WERI-Rb-1 (cell line): ENCODE data around the gene SZT2.
"Not testable (repeated sequence)": the region's sequence is repeated elsewhere in the genome, so short reads cannot be mapped to it uniquely, and the experiment has no call there.

Experiments used
- DNase-seq: peaks from one replicate; pipeline ENCODE4 v3.0.0-alpha.2; 2020
- H3K27ac ChIP-seq: fragments of 250-450 bp; sonication (Bioruptor Pico); 2 replicates; pipeline ENCODE4 v1.5.1; 2020; ENCODE audit warnings: mild to moderate bottlenecking, moderate library complexity
- H3K27me3 ChIP-seq: fragments of 250-450 bp; sonication (Bioruptor Pico); 2 replicates; pipeline ENCODE4 v1.5.1; 2021; ENCODE audit warnings: mild to moderate bottlenecking, low read depth, moderate library complexity; ENCODE audit not compliant: insufficient read depth, severe bottlenecking
- H3K36me3 ChIP-seq: fragments of 250-450 bp; sonication (Bioruptor Pico); 2 replicates; pipeline ENCODE4 v1.5.1; 2020; ENCODE audit warnings: mild to moderate bottlenecking, moderate library complexity
- H3K4me3 ChIP-seq: 2 replicates; pipeline ENCODE4 v1.5.1; 2011; ENCODE audit warnings: low read depth, mild to moderate bottlenecking, control low read depth, low read length
- H3K9me3 ChIP-seq: fragments of 250-450 bp; sonication (Bioruptor Pico); 2 replicates; pipeline ENCODE4 v1.5.1; 2021; ENCODE audit warnings: mild to moderate bottlenecking, moderate library complexity; ENCODE audit not compliant: severe bottlenecking
- TF ChIP-seq, protein P1 (sequence below): IDR thresholded peaks from 2 replicates; pipeline ENCODE4 v1.5.1; 2011; ENCODE audit warnings: low read depth, mild to moderate bottlenecking, control low read depth, inconsistent platforms, low read length

The SZT2 gene

DNA sequence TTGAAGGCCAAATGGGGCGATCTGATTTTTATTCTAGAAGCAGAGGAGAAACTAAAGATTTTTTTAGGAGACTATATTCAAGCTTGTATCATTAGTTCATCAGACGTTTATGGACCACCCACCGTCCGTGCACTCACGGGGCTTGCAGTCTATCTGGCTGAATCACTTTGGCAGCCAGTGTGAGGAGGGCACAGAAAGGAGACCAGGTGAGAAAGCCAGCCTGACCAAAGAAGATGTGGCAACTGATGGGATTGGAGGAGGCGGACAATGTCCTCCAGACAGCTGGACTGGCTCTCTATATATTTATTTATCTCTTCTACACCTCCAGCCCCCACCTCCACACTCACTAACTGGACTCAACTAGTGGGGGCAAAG is 21.1 kb upstream of the SZT2 start:
- peak overlapping the region; percentile 62 for H3K4me3 ChIP-seq
- DNase-seq = no peak
- H3K9me3 ChIP-seq = no peaks in the 10 kb centered on the region
- peak overlapping the region; percentile 89 for H3K27ac ChIP-seq
- H3K27me3 ChIP-seq = no peaks in the 10 kb centered on the region
- peaks cover 25% of the 10 kb centered on the region for H3K36me3 ChIP-seq
- TF ChIP-seq, protein P1, sequence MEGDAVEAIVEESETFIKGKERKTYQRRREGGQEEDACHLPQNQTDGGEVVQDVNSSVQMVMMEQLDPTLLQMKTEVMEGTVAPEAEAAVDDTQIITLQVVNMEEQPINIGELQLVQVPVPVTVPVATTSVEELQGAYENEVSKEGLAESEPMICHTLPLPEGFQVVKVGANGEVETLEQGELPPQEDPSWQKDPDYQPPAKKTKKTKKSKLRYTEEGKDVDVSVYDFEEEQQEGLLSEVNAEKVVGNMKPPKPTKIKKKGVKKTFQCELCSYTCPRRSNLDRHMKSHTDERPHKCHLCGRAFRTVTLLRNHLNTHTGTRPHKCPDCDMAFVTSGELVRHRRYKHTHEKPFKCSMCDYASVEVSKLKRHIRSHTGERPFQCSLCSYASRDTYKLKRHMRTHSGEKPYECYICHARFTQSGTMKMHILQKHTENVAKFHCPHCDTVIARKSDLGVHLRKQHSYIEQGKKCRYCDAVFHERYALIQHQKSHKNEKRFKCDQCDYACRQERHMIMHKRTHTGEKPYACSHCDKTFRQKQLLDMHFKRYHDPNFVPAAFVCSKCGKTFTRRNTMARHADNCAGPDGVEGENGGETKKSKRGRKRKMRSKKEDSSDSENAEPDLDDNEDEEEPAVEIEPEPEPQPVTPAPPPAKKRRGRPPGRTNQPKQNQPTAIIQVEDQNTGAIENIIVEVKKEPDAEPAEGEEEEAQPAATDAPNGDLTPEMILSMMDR = no peak

DNA sequence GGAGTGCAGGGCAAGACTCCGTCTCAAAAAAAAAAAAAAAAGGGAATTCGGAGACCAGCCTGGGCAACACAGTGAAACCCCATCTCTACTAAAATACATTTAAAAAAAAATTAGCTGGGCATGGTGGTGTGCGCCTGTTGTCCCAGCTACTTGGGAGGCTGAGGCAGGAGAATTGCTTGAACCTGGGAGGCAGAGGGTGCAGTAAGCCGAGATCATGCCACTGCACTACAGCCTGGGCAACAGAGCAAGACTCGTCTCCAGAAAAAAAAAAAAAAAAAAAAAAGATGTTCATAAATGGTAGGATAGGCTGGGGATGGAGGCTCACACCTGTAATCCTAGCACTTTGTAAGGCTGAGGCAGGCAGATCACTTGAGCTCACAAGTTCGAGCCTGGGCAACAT is 19.9 kb upstream of the SZT2 start:
- not testable (repeated sequence) for DNase-seq, H3K9me3 ChIP-seq, H3K27me3 ChIP-seq, H3K4me3 ChIP-seq, H3K27ac ChIP-seq
- peaks cover 13% of the 10 kb centered on the region for H3K36me3 ChIP-seq

DNA sequence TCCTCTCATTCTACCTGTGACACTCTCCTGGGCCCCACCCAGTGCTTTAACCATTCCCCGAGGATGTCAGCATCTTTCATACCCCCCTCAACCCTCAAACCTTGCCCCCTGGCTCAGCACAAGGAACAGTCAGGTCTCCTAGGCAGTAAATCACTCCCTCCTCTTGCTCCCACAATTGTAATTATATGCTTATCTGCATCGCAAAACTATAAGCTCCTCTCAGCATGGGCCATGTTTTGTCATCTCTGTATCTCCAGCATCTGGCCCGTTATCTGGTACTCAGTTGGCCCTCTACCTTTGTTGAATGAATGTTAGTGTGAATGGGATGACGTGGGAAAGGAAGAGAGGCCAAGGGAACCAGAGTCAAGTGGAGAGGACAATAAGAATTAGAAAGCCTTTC is 19.1 kb upstream of the SZT2 start:
- no peak overlapping the region for H3K27ac ChIP-seq
- no peak overlapping the region for H3K4me3 ChIP-seq
- DNase-seq = no peak
- H3K27me3 ChIP-seq = no peaks in the 10 kb centered on the region
- no peaks in the 10 kb centered on the region for H3K9me3 ChIP-seq
- H3K36me3 ChIP-seq = peaks cover 6% of the 10 kb centered on the region; the same call in 1 of the 2 replicates
- TF ChIP-seq, protein P1 = no peak

DNA sequence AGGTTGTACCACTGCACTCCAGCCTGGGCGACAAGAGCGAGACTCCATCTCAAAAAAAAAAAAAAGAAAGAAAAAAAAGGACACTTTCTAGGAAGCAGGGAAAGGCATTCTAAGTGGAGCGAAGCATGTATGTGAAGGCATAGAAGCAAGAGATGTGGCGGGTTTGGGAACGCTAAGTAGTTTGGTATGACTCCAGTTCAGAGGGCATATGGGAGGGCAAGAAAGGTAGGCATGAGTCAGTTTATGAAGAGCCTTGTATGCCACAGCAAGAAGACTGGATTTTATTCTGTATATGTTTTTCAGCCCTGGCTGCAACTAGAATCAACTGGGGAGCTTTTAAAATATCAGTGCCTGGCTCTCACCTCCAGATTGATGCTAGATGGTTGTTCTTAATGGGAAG is 17.5 kb upstream of the SZT2 start:
- TF ChIP-seq, protein P1 = no peak
- Histone ChIP-seq H3K27me3 (no peaks in the 10 kb centered on the region), H3K4me3 (no peak overlapping the region), H3K36me3 (0 out of 2 replicates have a peak, but pooled peaks cover 6% of the 10 kb centered on the region), H3K27ac (no peak overlapping the region), H3K9me3 (no peaks in the 10 kb centered on the region)
- no peak for DNase-seq

DNA sequence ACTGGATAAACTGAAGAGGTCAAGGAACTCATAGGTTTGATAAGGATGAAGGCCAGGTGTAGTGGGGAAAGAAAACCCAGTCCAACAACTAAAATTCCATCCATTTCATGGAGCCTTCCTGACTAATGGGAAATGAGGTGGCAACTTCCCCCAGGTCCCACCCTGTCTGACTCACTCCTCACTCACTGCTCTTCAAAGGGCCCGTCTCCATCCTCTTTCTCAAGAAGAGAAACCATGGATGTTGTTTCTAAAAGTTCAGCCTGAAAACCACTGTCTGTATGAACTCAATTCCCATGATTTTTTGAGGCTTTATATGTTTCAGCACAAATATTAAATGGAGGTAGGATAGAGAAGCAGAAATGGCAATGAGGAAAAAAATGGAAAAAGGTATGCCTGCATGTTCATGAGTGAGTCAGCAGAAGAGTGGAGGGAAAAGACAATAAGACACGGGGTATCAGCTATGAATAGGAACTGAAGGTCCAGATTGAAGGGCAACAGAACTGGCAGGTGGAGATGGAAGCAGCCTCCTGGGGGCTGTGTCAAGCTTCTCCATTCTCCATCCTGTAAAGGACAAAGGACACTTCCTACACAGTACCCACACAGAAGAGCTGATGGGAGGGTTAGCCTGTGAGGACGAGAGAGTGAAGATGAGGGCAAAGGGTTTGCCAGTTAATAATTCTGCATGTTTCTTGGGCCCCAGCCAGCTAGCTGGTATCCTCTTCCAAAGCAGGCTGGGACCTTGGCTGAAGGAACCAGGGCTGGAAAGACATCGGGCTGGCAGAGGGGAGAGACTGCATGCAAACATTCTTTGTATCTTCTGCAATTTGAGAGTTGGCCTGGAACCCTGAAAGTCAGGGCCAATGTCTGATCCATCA is 16.4 kb upstream of the SZT2 start:
- 0 out of 2 replicates have a peak, but pooled peaks cover 6% of the 10 kb centered on the region for H3K36me3 ChIP-seq
- no peaks in the 10 kb centered on the region for H3K9me3 ChIP-seq
- H3K4me3 ChIP-seq = no peak overlapping the region
- no peak overlapping the region for H3K27ac ChIP-seq
- no peaks in the 10 kb centered on the region for H3K27me3 ChIP-seq
- no peak for DNase-seq
- TF ChIP-seq, protein P1 = no peak

DNA sequence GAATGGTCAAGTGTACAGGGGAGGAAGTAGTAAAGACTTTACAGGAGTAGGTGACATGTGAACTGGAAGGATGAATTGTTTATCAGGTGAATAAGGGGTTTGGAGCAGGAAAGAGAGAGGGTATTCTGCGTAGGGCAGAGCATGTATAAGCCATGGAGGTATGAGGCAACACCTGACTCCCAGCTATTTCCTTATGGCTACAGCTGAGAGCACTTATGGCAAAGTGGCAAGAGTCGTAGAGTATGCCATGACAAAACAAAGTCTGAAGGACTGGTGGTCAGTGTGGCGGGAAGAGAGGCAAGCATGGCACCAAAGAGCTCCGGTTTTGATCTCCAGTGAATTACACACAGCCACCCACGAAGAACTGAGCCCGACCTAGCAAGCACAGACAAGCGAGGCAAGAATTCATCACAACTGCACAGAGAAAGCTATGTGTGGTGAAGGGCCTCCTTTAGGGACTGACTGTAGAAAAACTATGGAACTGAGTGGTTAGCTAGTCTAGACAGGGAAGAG is 12.9 kb upstream of the SZT2 start:
- no peak for DNase-seq
- TF ChIP-seq, protein P1 = no peak
- no peaks in the 10 kb centered on the region for H3K27me3 ChIP-seq
- no peak overlapping the region for H3K27ac ChIP-seq
- no peak overlapping the region for H3K4me3 ChIP-seq
- no peaks in the 10 kb centered on the region for H3K9me3 ChIP-seq
- H3K36me3 ChIP-seq = peaks cover 4% of the 10 kb centered on the region; the same call in 1 of the 2 replicates
